Lower lobe of right lung (tissue), 2 donors: Measurements from ENCODE around the gene GFPT2. TPM values are rescaled to one million over a fixed set of nuclear protein-coding genes. Genes with fewer than 3 reads are reported as not detected.

Experiments used
- ATAC-seq, 2 donors: fragments of 200-7000 bp; cut with Tn5 transposase; one replicate each; pipeline ENCODE4 v1.9.1; 2020 to 2022; ENCODE audit warnings: mild to moderate bottlenecking in 2 of 2, moderate library complexity in 2 of 2
- DNase-seq: peaks from one replicate; pipeline ENCODE4 v3.0.0-alpha.2; 2020
- H3K27ac ChIP-seq: fragments of 200-600 bp; one replicate; pipeline ENCODE4 v1.8.0; 2022
- H3K27me3 ChIP-seq: fragments of 200-600 bp; one replicate; pipeline ENCODE4 v1.8.0; 2022; ENCODE audit warnings: low read depth
- H3K36me3 ChIP-seq: fragments of 200-600 bp; one replicate; pipeline ENCODE4 v1.8.0; 2022; ENCODE audit warnings: mild to moderate bottlenecking
- H3K4me1 ChIP-seq: fragments of 200-600 bp; one replicate; pipeline ENCODE4 v1.8.0; 2022
- H3K4me3 ChIP-seq: fragments of 200-600 bp; one replicate; pipeline ENCODE4 v1.8.0; 2022; ENCODE audit warnings: mild to moderate bottlenecking
- H3K9me3 ChIP-seq: fragments of 200-600 bp; one replicate; pipeline ENCODE4 v1.8.0; 2022
- CTCF ChIP-seq: fragments of 200-600 bp; IDR thresholded peaks from one replicate; pipeline ENCODE4 v1.8.0; 2022; ENCODE audit warnings: antibody characterized with exemption, mild to moderate bottlenecking
- intact Hi-C: fragments of 100-400 bp; cut with DNase I; formaldehyde crosslinking; loops from one replicate; pipeline ENCODE4 v1.11.0; 2022
- total RNA-seq: library from RNA; stranded (reverse); fragmentation: NEBNext Ultra II Directional; extraction: Animal tissue kit (Norgen Biotek cat#: 25700); gene quantifications from one replicate; pipeline ENCODE4 v1.2.1, GENCODE V29; 2021
- donor health status: DM: no; HTN: yes; CAD: no; lungs with severe emphysema.

Gene GFPT2
- total RNA-seq, 1 donor from 2014 or later = 13.4 TPM

- Histone ChIP-seq H3K27ac (no peak overlapping the region), H3K36me3 (peaks cover 11% of the 10 kb centered on the region)
- intact Hi-C loops = no loop called here
These were observed 48.4 kb downstream of the GFPT2 start for GRCh38 chr5:180304431-180305375.

GRCh38 chr5:180304016-180304292, 49.2 kb downstream of the GFPT2 start:
- no peak for DNase-seq
- TF ChIP-seq CTCF = no peak
- no peaks in the 10 kb centered on the region for H3K9me3 ChIP-seq
- no peaks in the 10 kb centered on the region for H3K27me3 ChIP-seq
- ATAC-seq = no peak
- intact Hi-C loops = no loop called here
- H3K4me1 ChIP-seq = no peaks in the 10 kb centered on the region
- peaks cover 11% of the 10 kb centered on the region for H3K36me3 ChIP-seq
- no peak overlapping the region for H3K4me3 ChIP-seq
- no peak overlapping the region for H3K27ac ChIP-seq

More at GRCh38 chr5:180304431-180305375, 48.4 kb downstream of the GFPT2 start:
- Histone ChIP-seq H3K9me3 (no peaks in the 10 kb centered on the region), H3K4me3 (no peak overlapping the region), H3K27me3 (no peaks in the 10 kb centered on the region), H3K4me1 (no peaks in the 10 kb centered on the region)
- TF ChIP-seq CTCF = no peak
- peak; percentile 4 to 17 for ATAC-seq
- no peak for DNase-seq

- Histone ChIP-seq H3K4me1 (no peaks in the 10 kb centered on the region), H3K9me3 (no peaks in the 10 kb centered on the region), H3K27ac (no peak overlapping the region), H3K27me3 (no peaks in the 10 kb centered on the region), H3K36me3 (peaks cover 11% of the 10 kb centered on the region), H3K4me3 (no peak overlapping the region)
- no peak for ATAC-seq
- intact Hi-C loops = no loop called here
- no peak for DNase-seq
- no peak for TF ChIP-seq CTCF
These were observed 49.7 kb downstream of the GFPT2 start for GRCh38 chr5:180303226-180304015.

- H3K27me3 ChIP-seq = no peaks in the 10 kb centered on the region
- no peak for TF ChIP-seq CTCF
- intact Hi-C loops = no loop called here
- no peak for DNase-seq
- no peak for ATAC-seq
- H3K36me3 ChIP-seq = peaks cover 11% of the 10 kb centered on the region
- no peaks in the 10 kb centered on the region for H3K9me3 ChIP-seq
- no peak overlapping the region for H3K4me3 ChIP-seq
- no peaks in the 10 kb centered on the region for H3K4me1 ChIP-seq
- no peak overlapping the region for H3K27ac ChIP-seq
These were observed 50.9 kb downstream of the GFPT2 start for GRCh38 chr5:180302256-180302655.

- no peak for TF ChIP-seq CTCF
- peaks cover 11% of the 10 kb centered on the region for H3K36me3 ChIP-seq
- no peaks in the 10 kb centered on the region for H3K27me3 ChIP-seq
- no peaks in the 10 kb centered on the region for H3K4me1 ChIP-seq
- intact Hi-C loops = no loop called here
- DNase-seq (no peak), ATAC-seq (no peak)
- no peak overlapping the region for H3K4me3 ChIP-seq
- H3K27ac ChIP-seq = no peak overlapping the region
- H3K9me3 ChIP-seq = no peaks in the 10 kb centered on the region
These were observed 51.9 kb downstream of the GFPT2 start for GRCh38 chr5:180301253-180301652.
